PC-3 (cell line): ENCODE data around the gene OLFM2.

Experiments used
- EZH2phosphoT487 ChIP-seq: fragments of 300-600 bp; sonication (generic); IDR thresholded peaks from 2 replicates; pipeline ENCODE4 v1.6.1; 2018; ENCODE audit warnings: mild to moderate bottlenecking, antibody characterized with exemption, low read length, borderline replicate concordance
- TF ChIP-seq, protein P1 (sequence below): fragments of 300-600 bp; sonication (generic); conservative IDR thresholded peaks from 2 replicates; pipeline ENCODE4 v1.5.1; 2017; ENCODE audit warnings: antibody characterized with exemption, low read depth, mild to moderate bottlenecking, low read length

DNA sequence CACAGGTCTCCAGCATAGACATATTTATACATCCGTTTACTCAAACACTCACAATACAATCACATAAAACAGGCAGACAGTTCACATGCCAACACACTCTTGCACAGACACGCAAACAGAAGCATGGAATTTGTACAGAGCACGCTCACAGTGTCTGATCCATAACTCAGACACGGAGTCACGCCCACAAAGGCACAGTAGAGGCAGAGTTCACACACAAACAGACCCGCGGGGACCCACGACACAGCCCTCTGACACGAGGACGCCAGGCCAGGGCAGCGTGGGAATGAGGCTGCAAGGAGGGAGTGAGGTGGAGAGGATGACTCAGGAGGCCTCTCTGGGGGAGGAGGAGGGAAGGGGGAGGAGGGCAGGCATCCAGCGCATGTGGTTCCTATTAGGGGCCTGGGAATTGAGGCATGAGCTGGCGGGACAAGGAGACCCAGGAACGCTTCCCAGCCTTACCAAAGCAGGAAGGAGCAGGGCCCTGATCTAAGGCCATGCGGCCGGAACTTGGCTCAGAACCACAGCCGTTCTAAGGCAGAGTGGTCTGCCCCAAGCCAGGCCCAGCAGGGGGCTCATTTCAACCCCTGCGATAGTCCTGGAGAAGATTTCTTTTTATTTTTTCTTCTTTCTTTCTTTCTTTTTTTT is 9.1 kb upstream of the OLFM2 start:
- TF ChIP-seq, protein P1, sequence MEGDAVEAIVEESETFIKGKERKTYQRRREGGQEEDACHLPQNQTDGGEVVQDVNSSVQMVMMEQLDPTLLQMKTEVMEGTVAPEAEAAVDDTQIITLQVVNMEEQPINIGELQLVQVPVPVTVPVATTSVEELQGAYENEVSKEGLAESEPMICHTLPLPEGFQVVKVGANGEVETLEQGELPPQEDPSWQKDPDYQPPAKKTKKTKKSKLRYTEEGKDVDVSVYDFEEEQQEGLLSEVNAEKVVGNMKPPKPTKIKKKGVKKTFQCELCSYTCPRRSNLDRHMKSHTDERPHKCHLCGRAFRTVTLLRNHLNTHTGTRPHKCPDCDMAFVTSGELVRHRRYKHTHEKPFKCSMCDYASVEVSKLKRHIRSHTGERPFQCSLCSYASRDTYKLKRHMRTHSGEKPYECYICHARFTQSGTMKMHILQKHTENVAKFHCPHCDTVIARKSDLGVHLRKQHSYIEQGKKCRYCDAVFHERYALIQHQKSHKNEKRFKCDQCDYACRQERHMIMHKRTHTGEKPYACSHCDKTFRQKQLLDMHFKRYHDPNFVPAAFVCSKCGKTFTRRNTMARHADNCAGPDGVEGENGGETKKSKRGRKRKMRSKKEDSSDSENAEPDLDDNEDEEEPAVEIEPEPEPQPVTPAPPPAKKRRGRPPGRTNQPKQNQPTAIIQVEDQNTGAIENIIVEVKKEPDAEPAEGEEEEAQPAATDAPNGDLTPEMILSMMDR: 0 out of 2 replicates have a peak, but pooled peaks have one; percentile 16
- no peak for TF ChIP-seq EZH2phosphoT487
